ENCODE results near the gene LAD1. TPM values are rescaled to one million over a fixed set of nuclear protein-coding genes. Genes with fewer than 3 reads are reported as not detected.

The LAD1 gene
- total RNA-seq, 2 donors from 2014 or later, result 13.5 to 13.6 TPM

GRCh38 chr1:201341377-201341776 is 57.7 kb downstream of the LAD1 start:
- peaks cover 4% of the 10 kb centered on the region for H3K9me3 Mint-ChIP-seq

GRCh38 chr1:201336711-201337450 is 62.2 kb downstream of the LAD1 start:
- Mint-ChIP-seq H3K4me3 (no peak overlapping the region), H3K9me3 (peaks cover 4% of the 10 kb centered on the region), H3K36me3 (ENCODE audit: low read depth) (no peaks in the 10 kb centered on the region), H3K4me1 (no peaks in the 10 kb centered on the region), H3K27ac (no peak overlapping the region), H3K27me3 (ENCODE audit: insufficient read depth) (peaks cover 2% of the 10 kb centered on the region)
- DNase-seq, result no peak
- no peak overlapping the region for H3K27ac ChIP-seq (ENCODE audit: low read depth, low read length)
- no peak for TF ChIP-seq CTCF (conservative IDR thresholded peaks at IDR 0.05)
- H3K27me3 ChIP-seq (ENCODE audit: control insufficient read depth, insufficient read depth, low read length, poor library complexity, severe bottlenecking), result no peaks in the 10 kb centered on the region
- no peak overlapping the region for H3K9ac ChIP-seq (ENCODE audit: extremely low read depth, low read length, poor library complexity, severe bottlenecking)
- H3K9me3 ChIP-seq (ENCODE audit: control insufficient read depth, low read length), result peaks cover 6% of the 10 kb centered on the region
- no peaks in the 10 kb centered on the region for H3K4me1 ChIP-seq (ENCODE audit: control insufficient read depth, insufficient read depth, low read length)
- 93 to 100% methylated on average over 1 to 9 of the region's 9 CpGs for WGBS, 2 experiments (ENCODE audit: insufficient coverage in 1 of 2, insufficient read length in 1 of 2)
- no peaks in the 10 kb centered on the region for H3K36me3 ChIP-seq (ENCODE audit: control insufficient read depth, insufficient read depth, low read length)
- H3K4me3 ChIP-seq (ENCODE audit: low read length), result no peak overlapping the region

More at GRCh38 chr1:201341377-201341776, 57.7 kb downstream of the LAD1 start:
- no peak overlapping the region for H3K4me3 Mint-ChIP-seq
- no peak overlapping the region for H3K27ac ChIP-seq (ENCODE audit: low read depth, low read length)
- WGBS, 2 experiments (ENCODE audit: insufficient coverage in 1 of 2, insufficient read length in 1 of 2), result 71 to 94% methylated on average over 1 of the region's 1 CpG
- no peak overlapping the region for H3K4me3 ChIP-seq (ENCODE audit: low read length)
- no peak overlapping the region for H3K9ac ChIP-seq (ENCODE audit: extremely low read depth, low read length, poor library complexity, severe bottlenecking)
- H3K4me1 ChIP-seq (ENCODE audit: control insufficient read depth, insufficient read depth, low read length), result peaks cover 4% of the 10 kb centered on the region
- H3K9me3 ChIP-seq (ENCODE audit: control insufficient read depth, low read length), result peaks cover 14% of the 10 kb centered on the region
- H3K27me3 Mint-ChIP-seq (ENCODE audit: insufficient read depth), result peaks cover 4% of the 10 kb centered on the region
- no peaks in the 10 kb centered on the region for H3K36me3 ChIP-seq (ENCODE audit: control insufficient read depth, insufficient read depth, low read length)
- no peak for DNase-seq
- H3K27ac Mint-ChIP-seq, result no peak overlapping the region
- H3K36me3 Mint-ChIP-seq (ENCODE audit: low read depth), result no peaks in the 10 kb centered on the region
- TF ChIP-seq CTCF (conservative IDR thresholded peaks at IDR 0.05), result no peak
- no peaks in the 10 kb centered on the region for H3K4me1 Mint-ChIP-seq
- no peaks in the 10 kb centered on the region for H3K27me3 ChIP-seq (ENCODE audit: control insufficient read depth, insufficient read depth, low read length, poor library complexity, severe bottlenecking)

GRCh38 chr1:201335901-201336300 is 63.2 kb downstream of the LAD1 start:
- no peaks in the 10 kb centered on the region for H3K4me1 Mint-ChIP-seq
- Histone ChIP-seq H3K36me3 (ENCODE audit: control insufficient read depth, insufficient read depth, low read length) (no peaks in the 10 kb centered on the region), H3K9me3 (ENCODE audit: control insufficient read depth, low read length) (no peaks in the 10 kb centered on the region), H3K4me1 (ENCODE audit: control insufficient read depth, insufficient read depth, low read length) (no peaks in the 10 kb centered on the region), H3K9ac (ENCODE audit: extremely low read depth, low read length, poor library complexity, severe bottlenecking) (no peak overlapping the region), H3K4me3 (ENCODE audit: low read length) (no peak overlapping the region), H3K27me3 (ENCODE audit: control insufficient read depth, insufficient read depth, low read length, poor library complexity, severe bottlenecking) (no peaks in the 10 kb centered on the region), H3K27ac (ENCODE audit: low read depth, low read length) (no peak overlapping the region)
- no peaks in the 10 kb centered on the region for H3K36me3 Mint-ChIP-seq (ENCODE audit: low read depth)
- H3K4me3 Mint-ChIP-seq, result no peak overlapping the region
- TF ChIP-seq CTCF (conservative IDR thresholded peaks at IDR 0.05), result no peak
- no peak overlapping the region for H3K27ac Mint-ChIP-seq
- H3K27me3 Mint-ChIP-seq (ENCODE audit: insufficient read depth), result peaks cover 2% of the 10 kb centered on the region
- WGBS, 2 experiments (ENCODE audit: insufficient coverage in 1 of 2, insufficient read length in 1 of 2), result 80 to 85% methylated on average over 1 to 3 of the region's 3 CpGs
- DNase-seq, result no peak
- H3K9me3 Mint-ChIP-seq, result no peaks in the 10 kb centered on the region

All from endodermal cell (in vitro differentiated cells).